Activated naive CD8-positive, alpha-beta T cell treated with anti-CD3 and anti-CD28 coated beads, Interleukin-2, amount 50 U/mL, for 16 hours (primary cell): Measurements from ENCODE around the gene FHOD3.
"Not testable (repeated sequence)": the region's sequence is repeated elsewhere in the genome, so short reads cannot be mapped to it uniquely, and the experiment has no call there.

Experiments used
- DNase-seq: peaks from one replicate; pipeline ENCODE4 v3.0.0-alpha.2; 2020; ENCODE audit warnings: low read depth, low spot score

The FHOD3 gene

DNA sequence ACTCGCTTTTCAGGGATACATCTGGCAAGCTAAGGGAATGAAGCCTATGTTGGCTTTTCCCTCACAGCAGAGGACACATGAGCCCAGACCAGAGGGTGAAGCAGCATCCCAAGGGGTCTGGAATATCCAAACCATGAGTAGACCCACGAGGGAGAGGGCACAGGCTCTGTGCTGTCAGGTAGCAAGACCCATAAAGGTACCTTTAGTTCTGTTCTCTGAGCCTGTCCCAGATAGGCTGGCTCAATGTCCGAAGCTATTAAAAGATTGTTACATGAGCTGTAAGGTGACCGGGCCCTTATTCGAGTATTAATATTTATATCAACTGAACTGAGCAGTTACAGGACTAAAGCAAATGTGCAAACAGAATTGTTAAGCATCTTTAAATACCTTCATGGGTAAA is 479.1 kb downstream of the FHOD3 start:
- DNase-seq: no peak

GRCh38 chr18:36777566-36777965 is 480.1 kb downstream of the FHOD3 start:
- no peak for DNase-seq

GRCh38 chr18:36780748-36781147 is 483.2 kb downstream of the FHOD3 start:
- no peak for DNase-seq

GRCh38 chr18:36782710-36783109 is 485.2 kb downstream of the FHOD3 start:
- DNase-seq: no peak

GRCh38 chr18:36783792-36784191 is 486.3 kb downstream of the FHOD3 start:
- no peak for DNase-seq

DNA sequence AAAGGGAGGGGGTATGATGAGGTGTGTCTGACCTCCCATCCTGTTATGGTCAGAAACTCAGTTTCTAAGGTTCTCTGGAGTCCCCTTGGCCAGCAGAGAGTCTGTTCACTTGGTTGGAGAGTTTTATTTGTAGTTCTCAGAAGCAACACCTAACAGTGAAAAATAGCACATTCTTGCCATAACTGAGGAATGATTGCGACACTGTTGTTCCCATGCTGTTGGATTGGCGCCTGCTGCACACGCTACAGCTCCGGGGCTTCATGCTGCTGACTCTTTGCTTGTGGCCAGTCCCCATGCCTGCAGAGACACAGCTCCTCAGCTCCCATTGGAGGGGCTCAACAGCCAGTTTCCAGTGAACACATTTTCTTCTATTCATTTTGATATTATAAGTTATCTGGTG is 489.2 kb downstream of the FHOD3 start:
- no peak for DNase-seq

GRCh38 chr18:36792634-36793283 is 495.2 kb downstream of the FHOD3 start:
- no peak for DNase-seq

DNA sequence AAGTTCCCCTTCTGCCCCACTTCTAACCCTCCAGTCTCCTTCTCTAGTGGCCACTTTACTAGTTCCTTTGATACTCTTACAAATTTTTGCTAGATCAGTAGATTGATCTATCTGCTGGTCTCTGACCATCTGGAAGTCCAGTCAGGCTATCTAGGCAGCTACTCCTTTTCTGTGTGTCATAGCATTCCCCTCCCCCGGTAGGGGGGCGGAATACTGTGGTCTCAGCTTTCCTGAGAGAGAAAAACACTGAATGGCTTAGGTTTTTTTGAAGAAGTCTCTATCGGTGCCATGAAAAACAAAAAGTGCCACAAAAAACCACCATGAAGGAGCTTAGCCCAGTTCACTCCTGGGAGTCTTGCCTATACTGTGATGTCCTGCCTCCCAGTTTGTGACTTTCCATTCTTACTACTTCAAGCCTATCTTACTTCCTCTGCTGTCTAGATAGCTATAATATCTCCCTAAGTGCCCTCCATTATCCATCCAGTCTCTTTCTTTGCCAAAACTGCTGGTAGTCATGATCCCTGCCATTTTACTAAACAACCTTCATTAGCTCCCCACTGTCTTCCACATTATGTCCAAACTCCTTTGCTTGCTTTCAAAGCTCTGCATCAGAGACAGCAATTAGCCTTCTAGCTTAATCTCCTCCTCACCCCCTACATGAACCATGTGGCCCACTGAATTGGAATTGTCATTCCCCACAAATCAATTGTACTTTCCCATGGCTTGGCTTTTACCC is 501.4 kb downstream of the FHOD3 start:
- no peak for DNase-seq

- no peak for DNase-seq
These were observed 507.6 kb downstream of the FHOD3 start for GRCh38 chr18:36805105-36805504.

DNA sequence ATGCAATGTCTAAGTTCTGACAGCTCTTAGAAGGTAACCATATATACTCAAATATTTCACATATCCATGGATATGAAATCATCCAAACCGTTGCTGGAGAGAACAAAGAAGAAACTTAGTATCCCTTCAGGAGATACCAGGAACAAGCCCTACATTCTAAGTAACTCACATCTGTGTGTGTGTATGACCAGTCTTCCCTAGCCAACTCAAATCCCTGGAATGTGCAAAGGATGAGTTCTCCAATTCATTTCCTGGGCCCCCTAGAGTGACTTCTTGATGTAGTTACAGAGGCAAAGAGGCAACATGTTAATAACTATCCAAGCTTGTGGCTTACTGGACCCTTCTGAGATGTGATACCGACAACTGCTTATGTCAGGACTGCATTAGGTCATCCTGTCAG is 511.2 kb downstream of the FHOD3 start:
- no peak for DNase-seq

- no peak for DNase-seq
These were observed 512.3 kb downstream of the FHOD3 start for GRCh38 chr18:36809590-36810381.

GRCh38 chr18:36811430-36811829 is 513.9 kb downstream of the FHOD3 start:
- no peak for DNase-seq

DNA sequence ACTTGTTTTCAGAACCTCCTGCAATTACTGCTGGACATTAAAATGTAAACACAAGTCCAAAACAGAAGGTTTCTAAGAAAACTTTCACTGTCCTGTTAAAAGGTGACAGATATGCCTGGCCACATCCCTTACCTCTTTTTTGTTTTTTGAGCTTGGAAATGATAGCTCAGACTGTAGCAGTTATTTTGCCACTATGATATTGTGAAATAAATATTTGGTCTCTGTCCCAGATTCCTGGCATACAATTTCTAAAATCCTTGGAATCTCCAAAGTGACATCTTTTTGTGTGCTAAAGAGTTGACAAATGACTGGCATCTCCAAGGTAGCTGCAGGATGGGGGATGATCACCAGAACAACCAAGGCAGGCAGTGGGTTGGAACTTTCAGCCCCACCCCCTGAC is 514.4 kb downstream of the FHOD3 start:
- DNase-seq: no peak

DNA sequence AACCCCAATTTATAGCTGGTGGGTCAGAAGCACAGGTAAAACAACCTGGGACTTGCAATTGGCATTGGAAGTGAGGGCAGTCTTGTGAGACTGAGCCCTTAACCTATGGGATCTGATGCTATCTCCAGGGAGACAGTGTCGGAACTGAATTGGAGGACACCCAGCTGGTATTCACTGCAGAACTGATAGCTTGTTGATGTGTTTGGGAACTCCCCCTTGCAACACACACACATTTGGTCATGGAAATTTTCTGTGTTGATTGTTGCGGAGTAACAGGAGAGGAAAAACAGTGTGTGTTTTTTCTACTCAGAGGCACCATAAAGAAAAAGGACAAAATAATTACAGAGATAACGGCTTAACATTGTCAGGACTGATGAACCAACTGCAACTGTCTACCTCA is 515.2 kb downstream of the FHOD3 start:
- no peak for DNase-seq

DNA sequence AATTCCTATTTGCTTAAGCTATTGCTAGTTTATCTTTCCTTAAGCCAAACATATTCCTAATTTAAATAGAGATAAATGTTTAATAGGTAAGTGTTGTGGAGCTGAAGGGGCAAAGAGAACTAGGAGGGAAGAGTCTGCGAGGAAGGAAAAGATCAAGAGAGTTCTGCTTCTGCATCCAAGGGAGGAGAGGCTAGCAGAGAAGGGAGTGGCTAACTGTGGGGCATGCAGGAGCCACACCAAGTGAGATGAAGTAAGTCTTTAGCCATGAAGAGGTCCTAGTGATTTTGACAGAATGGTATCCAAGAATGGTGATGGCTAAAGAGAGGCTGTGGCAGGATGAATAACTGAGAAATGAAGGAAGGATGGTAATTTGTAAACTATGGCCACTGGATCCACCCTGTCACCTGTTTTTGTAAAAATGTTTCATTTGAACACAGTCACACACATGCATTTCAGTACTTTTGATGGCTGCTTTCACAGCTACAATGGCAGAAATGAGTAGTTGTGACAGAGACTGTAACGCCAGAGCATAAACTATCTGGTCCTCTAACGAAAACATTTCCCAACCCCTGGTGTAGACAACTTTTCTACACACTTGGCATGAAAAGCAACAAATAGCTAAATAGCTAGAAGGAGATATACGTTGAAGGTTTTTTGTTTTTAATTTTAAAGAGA is 515.7 kb downstream of the FHOD3 start:
- no peak for DNase-seq

DNA sequence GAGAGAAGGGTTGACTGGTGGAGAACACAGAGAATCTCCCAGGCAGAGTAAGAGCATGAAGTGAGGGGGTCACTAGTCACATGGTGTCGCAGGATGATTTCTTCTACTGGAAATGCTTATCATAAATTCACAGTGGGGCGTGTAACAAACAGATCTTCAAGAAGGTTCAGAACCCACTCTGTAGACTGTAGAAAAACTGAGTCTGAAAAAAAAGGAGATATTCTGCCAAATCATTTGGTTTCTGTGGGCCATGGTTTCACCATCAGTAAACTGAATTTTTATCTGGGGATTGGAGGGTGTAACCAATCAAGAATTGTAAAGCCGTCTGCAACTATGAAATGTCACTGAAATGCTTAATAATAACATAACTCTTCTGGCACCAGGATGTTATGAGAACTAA is 516.3 kb downstream of the FHOD3 start:
- DNase-seq: no peak

DNA sequence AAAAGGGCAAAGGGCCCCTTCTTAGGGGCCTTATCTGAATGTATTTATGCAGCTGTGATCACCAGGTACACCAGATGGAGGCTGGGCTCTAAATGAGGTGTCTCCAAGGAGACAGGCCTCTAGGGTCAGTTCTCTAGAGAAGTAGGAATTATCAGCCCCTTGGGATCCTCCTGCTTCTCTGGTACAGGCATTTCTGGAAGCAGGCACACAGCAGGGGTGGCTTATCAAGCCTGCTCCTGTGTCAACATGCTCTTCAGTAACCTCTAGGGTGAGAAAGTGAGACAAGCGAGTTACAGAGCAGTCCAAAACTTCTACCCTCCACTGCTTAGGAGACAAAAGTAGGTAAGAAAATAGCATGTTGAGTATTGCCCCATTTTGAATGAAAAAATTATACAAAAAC is 517.5 kb downstream of the FHOD3 start:
- DNase-seq: no peak

DNA sequence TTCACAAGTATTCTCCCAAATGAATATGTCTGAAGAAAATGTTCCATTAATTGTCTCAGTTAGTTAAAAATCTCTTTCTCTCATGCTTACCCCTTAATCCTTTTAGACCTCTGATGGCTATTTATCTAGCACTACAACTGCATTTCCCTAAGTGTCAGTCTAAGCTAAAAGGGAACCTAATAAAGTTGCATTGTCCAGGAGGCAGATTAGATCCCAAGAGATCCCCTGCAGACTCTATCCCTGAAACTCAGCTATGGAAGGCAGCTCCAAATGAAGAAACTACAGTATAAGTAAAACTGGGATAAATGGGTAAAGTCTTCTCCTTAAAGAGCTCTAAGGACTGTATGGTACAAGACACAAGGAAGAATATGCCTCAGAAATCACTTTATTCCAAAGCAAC is 518.6 kb downstream of the FHOD3 start:
- DNase-seq: not testable (repeated sequence)

DNA sequence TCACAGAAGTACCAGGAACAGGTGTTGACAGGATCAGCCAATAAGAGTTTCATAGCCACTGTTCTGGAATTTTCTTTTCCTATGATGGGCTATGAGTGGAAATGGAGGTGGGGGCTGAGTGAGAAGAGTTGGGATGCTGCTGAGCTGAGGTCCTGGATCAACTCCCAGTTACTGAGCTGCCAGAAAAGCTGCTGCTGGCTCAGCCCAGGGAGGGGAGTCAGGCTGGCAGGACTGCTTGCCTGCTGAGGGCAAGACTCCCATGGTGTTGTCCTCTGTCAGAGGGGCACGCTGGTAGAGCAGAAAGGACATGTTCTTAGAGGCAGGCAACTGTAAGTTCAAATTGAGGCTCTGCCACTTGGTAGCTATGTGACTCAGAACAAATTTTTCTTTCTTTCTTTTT is 519.5 kb downstream of the FHOD3 start:
- DNase-seq: no peak

DNA sequence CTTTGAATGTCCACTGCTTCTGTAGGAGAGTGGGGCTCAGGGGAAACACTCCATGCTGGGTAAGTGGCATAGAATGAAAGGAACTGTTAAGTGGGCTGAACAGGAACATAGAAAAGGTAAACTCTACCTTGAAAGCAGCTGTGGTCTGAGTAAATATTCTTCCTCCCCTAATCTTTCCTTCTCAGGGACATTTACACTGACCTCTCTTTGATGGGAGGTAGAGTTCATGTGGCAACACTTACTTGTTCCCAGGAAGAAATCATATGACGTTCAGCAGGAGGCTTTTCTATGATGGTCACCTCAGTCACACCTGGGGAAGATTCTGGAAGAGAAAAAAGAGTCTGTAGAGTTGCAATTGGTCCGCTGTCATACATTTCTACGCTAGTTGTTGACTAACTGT is 521.1 kb downstream of the FHOD3 start:
- no peak for DNase-seq

GRCh38 chr18:36819621-36820020 is 522.1 kb downstream of the FHOD3 start:
- no peak for DNase-seq

GRCh38 chr18:36821681-36822080 is 524.2 kb downstream of the FHOD3 start:
- DNase-seq: no peak
